GM12873 (cell line): ENCODE results near the gene STT3B.

Experiments used
- TF ChIP-seq, protein P1 (sequence below): IDR thresholded peaks from 2 replicates; pipeline ENCODE4 v1.5.1; 2012; ENCODE audit warnings: low read depth, mild to moderate bottlenecking, moderate library complexity, low read length, control low read depth; ENCODE audit not compliant: insufficient read depth; ENCODE audit errors: missing control alignments

Gene STT3B

DNA sequence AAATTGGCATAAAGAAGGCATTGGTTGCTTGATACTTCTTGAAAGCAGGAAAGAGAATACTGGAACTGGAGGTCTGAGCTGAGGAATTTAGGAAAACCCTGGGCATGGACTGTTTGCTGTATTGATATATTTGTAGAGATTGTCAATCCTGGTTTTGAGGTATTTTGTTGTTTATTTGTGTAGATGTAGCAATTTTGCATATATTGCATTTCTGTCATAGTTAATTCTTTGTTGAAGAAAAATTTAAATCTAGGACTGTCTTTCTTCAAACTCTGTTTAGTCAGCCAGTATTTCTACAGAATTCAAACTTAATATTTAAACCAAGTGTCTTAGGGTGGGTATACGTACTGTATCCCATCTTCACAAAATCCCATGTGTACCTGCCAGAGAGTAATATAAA is 9.5 kb downstream of the STT3B start:
- TF ChIP-seq, protein P1, sequence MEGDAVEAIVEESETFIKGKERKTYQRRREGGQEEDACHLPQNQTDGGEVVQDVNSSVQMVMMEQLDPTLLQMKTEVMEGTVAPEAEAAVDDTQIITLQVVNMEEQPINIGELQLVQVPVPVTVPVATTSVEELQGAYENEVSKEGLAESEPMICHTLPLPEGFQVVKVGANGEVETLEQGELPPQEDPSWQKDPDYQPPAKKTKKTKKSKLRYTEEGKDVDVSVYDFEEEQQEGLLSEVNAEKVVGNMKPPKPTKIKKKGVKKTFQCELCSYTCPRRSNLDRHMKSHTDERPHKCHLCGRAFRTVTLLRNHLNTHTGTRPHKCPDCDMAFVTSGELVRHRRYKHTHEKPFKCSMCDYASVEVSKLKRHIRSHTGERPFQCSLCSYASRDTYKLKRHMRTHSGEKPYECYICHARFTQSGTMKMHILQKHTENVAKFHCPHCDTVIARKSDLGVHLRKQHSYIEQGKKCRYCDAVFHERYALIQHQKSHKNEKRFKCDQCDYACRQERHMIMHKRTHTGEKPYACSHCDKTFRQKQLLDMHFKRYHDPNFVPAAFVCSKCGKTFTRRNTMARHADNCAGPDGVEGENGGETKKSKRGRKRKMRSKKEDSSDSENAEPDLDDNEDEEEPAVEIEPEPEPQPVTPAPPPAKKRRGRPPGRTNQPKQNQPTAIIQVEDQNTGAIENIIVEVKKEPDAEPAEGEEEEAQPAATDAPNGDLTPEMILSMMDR: no peak

DNA sequence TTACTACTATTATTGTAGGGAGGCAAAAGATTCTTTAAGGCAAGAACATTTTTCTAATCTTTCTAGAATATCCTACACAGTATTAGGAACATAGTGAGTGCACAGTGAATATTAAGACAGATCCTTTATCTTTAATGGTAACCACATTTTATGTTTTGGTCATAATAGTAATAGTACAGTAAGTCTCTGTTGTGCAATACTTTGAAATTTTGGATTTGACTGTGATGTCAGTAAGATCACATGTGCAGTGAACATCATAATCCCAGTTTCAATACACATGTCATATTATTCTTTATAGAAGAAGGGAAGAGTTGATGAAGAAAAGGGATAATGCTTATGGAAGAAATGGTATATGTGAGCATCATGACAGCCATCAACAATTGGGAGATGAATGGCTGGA is 10.7 kb downstream of the STT3B start:
- TF ChIP-seq, protein P1: no peak

DNA sequence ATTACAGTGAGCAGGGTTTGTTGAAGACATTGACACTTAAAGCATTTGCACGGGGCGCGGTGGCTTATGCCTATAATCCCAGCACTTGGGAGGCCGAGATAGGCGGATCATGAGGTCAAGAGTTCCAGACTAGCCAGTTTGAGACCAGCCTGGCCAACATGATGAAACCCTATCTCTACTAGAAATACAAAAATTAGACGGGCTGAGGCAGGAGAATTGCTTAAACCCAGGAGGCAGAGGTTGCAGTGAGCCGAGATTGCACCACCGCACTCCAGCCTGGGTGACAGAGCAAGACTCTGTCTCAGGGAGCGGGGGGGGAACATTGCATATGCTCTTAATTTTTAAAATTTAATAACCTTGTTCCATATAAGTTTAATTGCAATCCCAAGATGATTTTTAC is 11.9 kb downstream of the STT3B start:
- TF ChIP-seq, protein P1: no peak

DNA sequence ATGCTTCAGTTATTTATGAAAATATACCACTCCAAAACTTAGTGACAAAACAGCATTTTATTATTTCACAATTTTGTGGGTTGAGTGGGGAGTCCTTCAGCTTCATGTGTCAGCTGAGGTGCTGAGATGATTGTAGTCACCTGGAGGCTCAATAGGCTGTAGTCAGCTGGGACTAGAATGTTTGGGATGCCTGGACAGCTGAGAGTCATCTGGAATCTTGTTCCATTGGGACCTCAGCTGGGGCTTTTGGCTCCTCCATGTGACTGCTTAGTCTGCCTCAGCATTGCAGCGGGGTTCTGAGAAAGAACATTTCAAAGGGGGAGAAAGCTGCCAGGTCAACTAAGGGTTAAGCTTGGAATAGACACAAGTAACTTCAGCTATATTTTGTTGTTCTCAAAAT is 13.4 kb downstream of the STT3B start:
- TF ChIP-seq, protein P1: no peak

DNA sequence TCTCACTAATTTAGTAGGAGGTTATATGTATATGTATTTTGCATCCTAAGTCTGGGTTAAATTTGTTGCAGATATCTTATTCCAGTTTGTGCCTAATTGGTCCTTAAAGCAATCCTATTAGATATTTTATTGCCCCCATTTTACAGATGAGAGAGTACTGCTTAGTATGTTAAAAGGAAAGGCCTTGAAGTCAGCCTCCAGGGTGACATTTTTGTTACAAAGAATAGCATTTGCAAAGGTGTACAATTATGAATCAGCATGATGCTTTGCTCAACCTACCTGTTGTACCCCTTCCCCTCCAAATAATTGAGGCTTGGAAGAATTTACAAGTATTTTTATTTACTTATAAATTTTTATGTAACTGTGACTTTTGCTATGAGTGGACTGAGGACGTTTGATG is 14.0 kb downstream of the STT3B start:
- TF ChIP-seq, protein P1: no peak

DNA sequence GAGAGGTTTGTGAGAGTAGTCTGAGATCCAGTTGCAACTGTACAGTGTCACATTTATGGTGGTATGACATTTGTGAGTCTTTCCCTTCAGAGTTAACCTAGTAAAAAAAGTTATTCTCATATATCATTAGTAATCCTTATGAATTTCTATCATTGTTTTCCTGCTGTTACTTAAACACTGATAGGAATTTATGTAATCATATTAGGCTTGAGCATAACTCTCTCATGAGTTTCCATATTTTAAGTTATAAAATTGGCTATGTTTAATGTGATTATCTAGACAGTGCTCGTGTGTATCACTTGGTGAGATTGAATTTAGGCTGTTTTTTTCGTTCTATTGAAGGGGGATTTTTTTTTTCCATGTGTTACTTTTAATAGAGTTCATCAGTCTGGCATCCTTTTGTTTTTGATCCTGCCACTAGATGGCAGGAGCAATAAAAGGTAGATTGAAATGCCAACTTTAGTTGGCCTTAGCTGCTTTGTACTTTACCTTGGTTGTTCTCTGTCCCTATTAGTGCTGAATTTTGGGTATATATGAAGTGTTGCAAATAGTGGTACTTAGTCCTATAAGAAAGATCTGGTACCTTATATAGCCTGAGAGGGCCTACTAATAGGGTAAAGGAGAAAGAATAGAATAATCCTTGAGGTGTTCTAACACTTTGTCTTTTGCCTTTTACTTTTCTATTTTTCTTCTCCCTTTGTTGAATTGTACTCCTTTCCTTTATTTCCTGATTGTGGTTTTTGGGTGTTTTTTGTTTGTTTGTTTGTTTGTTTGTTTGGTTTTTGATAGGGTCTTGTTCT is 17.9 kb downstream of the STT3B start:
- TF ChIP-seq, protein P1: peak; percentile 63

DNA sequence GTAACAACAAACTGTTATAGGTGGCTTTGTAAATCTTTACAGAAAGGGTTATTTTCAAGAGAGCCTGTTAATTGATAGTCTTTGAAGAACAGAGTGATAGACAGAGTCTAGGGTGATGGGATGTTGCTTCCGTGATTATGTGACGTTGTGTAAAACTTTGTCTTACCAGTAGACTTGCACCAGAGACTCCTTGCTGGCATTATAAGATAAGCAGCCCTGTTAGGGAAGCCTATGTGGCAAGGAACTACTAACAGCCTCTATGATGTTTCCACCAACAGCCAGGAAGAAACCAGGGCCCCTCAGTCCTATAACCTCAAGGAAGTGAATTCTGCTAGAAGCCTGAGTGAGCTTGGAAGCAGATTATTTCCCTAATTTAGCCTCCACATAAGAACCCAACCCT is 18.9 kb downstream of the STT3B start:
- TF ChIP-seq, protein P1: no peak
